ENCODE data around the gene SHLD3. TPM values are rescaled to one million over a fixed set of nuclear protein-coding genes. Genes with fewer than 3 reads are reported as not detected.
"Not testable (repeated sequence)": the region's sequence is repeated elsewhere in the genome, so short reads cannot be mapped to it uniquely, and the experiment has no call there.

SHLD3 gene
- total and polyA plus RNA-seq, 7 donors, result 0.94 to 6.5 (median 2.5) TPM

GRCh38 chr5:65672796-65673195 is 48.0 kb downstream of the SHLD3 start:
- Histone ChIP-seq H3K27ac (no peak overlapping the region), H3K36me3 (ENCODE audit: insufficient read depth in 1 of 2, low read depth in 1 of 2) (peaks cover 3 to 44% of the 10 kb centered on the region in 2 donors), H3K4me3 (no peak overlapping the region), H3K27me3 (ENCODE audit: insufficient read depth in 3 of 3, low read length in 2 of 3) (no peaks in the 10 kb centered on the region), H3K4me1 (no peaks in the 10 kb centered on the region), H3K9me3 (no peaks in the 10 kb centered on the region)
- ATAC-seq, result no peak
- 81 to 90% (median 82%) methylated on average over 1 of the region's 1 CpG for WGBS, 3 donors
- no peak for TF ChIP-seq CTCF (IDR thresholded peaks at IDR 0.05)
- DNase-seq, result no peak
- intact Hi-C loops (cut with DNase I), result no loop called here

GRCh38 chr5:65674749-65675148 is 49.9 kb downstream of the SHLD3 start:
- peaks cover 3 to 50% of the 10 kb centered on the region in 2 donors for H3K36me3 ChIP-seq (ENCODE audit: insufficient read depth in 1 of 2, low read depth in 1 of 2)
- no peaks in the 10 kb centered on the region for H3K4me1 ChIP-seq
- DNase-seq (no peak), ATAC-seq (no peak)
- no peaks in the 10 kb centered on the region for H3K27me3 ChIP-seq (ENCODE audit: insufficient read depth in 3 of 3, low read length in 2 of 3)
- H3K4me3 ChIP-seq, result no peak overlapping the region
- H3K27ac ChIP-seq, result no peak overlapping the region
- intact Hi-C loops (cut with DNase I), result no loop called here
- H3K9me3 ChIP-seq, result no peaks in the 10 kb centered on the region
- no peak for TF ChIP-seq CTCF (IDR thresholded peaks at IDR 0.05)

DNA sequence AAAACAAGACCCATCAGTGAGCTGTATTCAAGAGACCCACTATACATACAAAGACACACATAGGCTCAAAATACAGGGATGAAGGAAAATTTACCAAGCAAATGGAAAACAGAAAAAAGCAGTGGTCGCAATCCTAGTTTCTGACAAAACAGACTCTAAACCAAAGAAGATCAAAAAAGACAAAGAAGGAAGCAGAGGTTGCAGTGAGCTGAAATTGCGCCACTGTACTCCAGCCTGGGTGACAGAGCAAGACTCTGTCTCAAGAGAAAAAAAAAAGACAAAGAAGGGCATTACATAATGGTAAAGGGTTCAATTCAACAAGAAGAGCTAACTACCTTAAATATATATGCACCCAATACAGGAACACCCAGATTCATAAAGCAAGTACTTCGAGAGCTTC is 51.2 kb downstream of the SHLD3 start:
- peaks cover 3 to 48% of the 10 kb centered on the region in 2 donors for H3K36me3 ChIP-seq (ENCODE audit: insufficient read depth in 1 of 2, low read depth in 1 of 2)
- H3K4me1 ChIP-seq; H3K4me3 ChIP-seq; DNase-seq; intact Hi-C loops (cut with DNase I); H3K27me3 ChIP-seq (ENCODE audit: insufficient read depth in 3 of 3, low read length in 2 of 3); H3K27ac ChIP-seq; ATAC-seq; H3K9me3 ChIP-seq: not testable (repeated sequence)
- 93 to 98% (median 97%) methylated on average over 3 of the region's 3 CpGs for WGBS, 3 donors

Other genes with a start within 250 kb of the SHLD3 start
- under 1 TPM; 0.24 to 0.59 (median 0.30) TPM for gene ADAMTS6, start 143.1 kb upstream of the SHLD3 start, total RNA-seq
- gene ADAMTS6, start 143.1 kb upstream of the SHLD3 start, polyA plus RNA-seq, result under 1 TPM; 0.06 to 0.17 (median 0.08) TPM
- gene CENPK, start 61.9 kb upstream of the SHLD3 start, total RNA-seq, result under 1 TPM in 2 of 4 donors, not detected in 2; 0.40 to 0.57 TPM
- under 1 TPM; 0.10 to 0.48 (median 0.40) TPM for gene CENPK, start 61.9 kb upstream of the SHLD3 start, polyA plus RNA-seq
- 10 to 100 TPM; 11.0 to 19.4 (median 13.5) TPM for gene PPWD1, start 61.7 kb upstream of the SHLD3 start, total RNA-seq
- gene PPWD1, start 61.7 kb upstream of the SHLD3 start, polyA plus RNA-seq, result 10 to 100 TPM; 11.4 to 17.1 (median 14.3) TPM
- gene TRIM23, start 694 bp upstream of the SHLD3 start, total RNA-seq, result 10 to 100 TPM; 16.1 to 22.8 (median 20.9) TPM
- 10 to 100 TPM in 1 of 3 donors, 1 to 10 TPM in 2; 7.2 to 21.5 (median 7.7) TPM for gene TRIM23, start 694 bp upstream of the SHLD3 start, polyA plus RNA-seq
- 10 to 100 TPM; 11.1 to 16.5 (median 13.5) TPM for gene TRAPPC13, start within 50 bp of the SHLD3 start, total RNA-seq
- 10 to 100 TPM; 10.8 to 19.6 (median 12.7) TPM for gene TRAPPC13, start within 50 bp of the SHLD3 start, polyA plus RNA-seq
- gene SGTB, start 97.1 kb downstream of the SHLD3 start, total RNA-seq, result 1 to 10 TPM; 3.6 to 7.6 (median 4.1) TPM
- gene SGTB, start 97.1 kb downstream of the SHLD3 start, polyA plus RNA-seq, result 1 to 10 TPM in 2 of 3 donors, under 1 TPM in 1; 0.91 to 4.0 (median 1.9) TPM
- 10 to 100 TPM; 31.4 to 69.9 (median 45.1) TPM for gene NLN, start 97.2 kb downstream of the SHLD3 start, total RNA-seq
- 10 to 100 TPM in 2 of 3 donors, 1 to 10 TPM in 1; 9.8 to 22.9 (median 11.4) TPM for gene NLN, start 97.2 kb downstream of the SHLD3 start, polyA plus RNA-seq